IMR-90 (cell line): ENCODE measurements around the gene PTPN5. TPM values are rescaled to one million over a fixed set of nuclear protein-coding genes. Genes with fewer than 3 reads are reported as not detected.

ENCODE experiments used
- ATAC-seq: fragments of 200-7000 bp; cut with Tn5 transposase; 2 replicates; pipeline ENCODE4 v1.9.1; 2020; ENCODE audit warnings: low read depth, mild to moderate bottlenecking, moderate library complexity
- BruUV-seq: library from RNA; stranded (reverse); fragments of 400-500 nt; replicated peaks from 2 replicates; lab custom pipeline; 2021; lab: Mats Ljungman, UMichigan
- CTCF ChIA-PET: fragments of 300-600 bp; formaldehyde crosslinking; extraction: SDS; loops from one replicate; lab custom pipeline; 2021; ENCODE audit warnings: antibody characterized with exemption; lab: Yijun Ruan, JAX
- POLR2A ChIA-PET: fragments of 300-600 bp; sonication (Branson Sonifier 250); formaldehyde crosslinking; loops from one replicate; lab custom pipeline; 2022; ENCODE audit warnings: antibody characterized with exemption; ENCODE audit not compliant: unreplicated experiment; lab: Charles Lee
- DNase-seq: peaks from one replicate; pipeline ENCODE4 v3.0.0; 2013
- H2AFZ ChIP-seq: replicated peaks from 2 replicates; pipeline ENCODE3; 2013; ENCODE audit warnings: low read length, mild to moderate bottlenecking; ENCODE audit not compliant: poor library complexity
- H2AK5ac ChIP-seq: 2 replicates; pipeline ENCODE4 v1.6.1; 2013; ENCODE audit warnings: low read depth, low read length, inconsistent platforms
- H2AK9ac ChIP-seq: replicated peaks from 2 replicates; pipeline ENCODE3; 2013; ENCODE audit warnings: mild to moderate bottlenecking, low read depth, low read length, moderate library complexity; ENCODE audit not compliant: poor library complexity
- H2BK120ac ChIP-seq: 2 replicates; pipeline ENCODE4 v1.6.1; 2013; ENCODE audit warnings: low read depth, low read length, inconsistent platforms
- H2BK15ac ChIP-seq: 3 replicates; pipeline ENCODE4 v1.6.1; 2013; ENCODE audit warnings: low read depth, low read length, inconsistent platforms
- H2BK20ac ChIP-seq: 2 replicates; pipeline ENCODE4 v1.6.1; 2013; ENCODE audit warnings: low read depth, mild to moderate bottlenecking, inconsistent platforms, low read length, moderate library complexity
- H2BK5ac ChIP-seq: 2 replicates; pipeline ENCODE4 v1.6.1; 2013; ENCODE audit warnings: mild to moderate bottlenecking, low read depth, low read length, inconsistent platforms; ENCODE audit not compliant: poor library complexity, severe bottlenecking
- H3K14ac ChIP-seq: replicated peaks from 2 replicates; pipeline ENCODE4 v1.6.1; 2013; ENCODE audit warnings: low read depth, low read length, inconsistent platforms
- H3K18ac ChIP-seq: 2 replicates; pipeline ENCODE4 v1.6.1; 2013; ENCODE audit warnings: low read depth, low read length, control low read depth
- H3K23ac ChIP-seq: 2 replicates; pipeline ENCODE4 v1.6.1; 2013; ENCODE audit warnings: low read depth, low read length, inconsistent platforms
- H3K27ac ChIP-seq: 2 replicates; pipeline ENCODE4 v1.5.1; 2013; ENCODE audit warnings: mild to moderate bottlenecking, control low read depth, low read length; ENCODE audit not compliant: insufficient read depth
- H3K27me3 ChIP-seq: 2 replicates; pipeline ENCODE4 v1.6.1; 2013; ENCODE audit warnings: low read length; ENCODE audit not compliant: control insufficient read depth, insufficient read depth
- H3K36me3 ChIP-seq: 2 replicates; pipeline ENCODE4 v1.6.1; 2013; ENCODE audit warnings: low read length, mixed read lengths; ENCODE audit not compliant: control insufficient read depth, insufficient read depth
- H3K4ac ChIP-seq: 2 replicates; pipeline ENCODE4 v1.6.1; 2013; ENCODE audit warnings: low read depth, low read length, inconsistent platforms
- H3K4me1 ChIP-seq: 2 replicates; pipeline ENCODE4 v1.6.1; 2013; ENCODE audit warnings: low read length, mixed read lengths; ENCODE audit not compliant: control insufficient read depth, insufficient read depth
- H3K4me2 ChIP-seq: 2 replicates; pipeline ENCODE4 v1.6.1; 2013; ENCODE audit warnings: low read depth, mild to moderate bottlenecking, control low read depth, low read length, moderate library complexity
- H3K4me3 ChIP-seq: 2 replicates; pipeline ENCODE4 v1.5.1; 2013; ENCODE audit warnings: low read depth, mild to moderate bottlenecking, control low read depth, low read length, moderate library complexity; ENCODE audit not compliant: insufficient read depth
- H3K56ac ChIP-seq: 2 replicates; pipeline ENCODE4 v1.6.1; 2013; ENCODE audit warnings: low read length, inconsistent platforms; ENCODE audit not compliant: insufficient read depth; ENCODE audit errors: extremely low read depth
- H3K79me1 ChIP-seq, 2 experiments: 2 replicates each; pipeline ENCODE4 v1.6.1; 2013; ENCODE audit warnings: low read length in 2 of 2, inconsistent platforms in 1 of 2, low read depth in 1 of 2
- H3K9ac ChIP-seq: 2 replicates; pipeline ENCODE4 v1.6.1; 2013; ENCODE audit warnings: low read depth, low read length, control low read depth
- H3K9me1 ChIP-seq: 2 replicates; pipeline ENCODE4 v1.6.1; 2013; ENCODE audit warnings: low read length, inconsistent platforms; ENCODE audit not compliant: insufficient read depth
- H3K9me3 ChIP-seq: 2 replicates; pipeline ENCODE4 v1.6.1; 2013; ENCODE audit warnings: low read length; ENCODE audit not compliant: control insufficient read depth, insufficient read depth
- H4K20me1 ChIP-seq: 2 replicates; pipeline ENCODE4 v1.6.1; 2013; ENCODE audit warnings: low read length, inconsistent platforms; ENCODE audit not compliant: insufficient read depth
- H4K5ac ChIP-seq: 2 replicates; pipeline ENCODE4 v1.6.1; 2013; ENCODE audit warnings: mild to moderate bottlenecking, low read depth, low read length, control low read depth
- H4K8ac ChIP-seq, 2 experiments: 2 replicates each; pipeline ENCODE4 v1.6.1; 2013; ENCODE audit warnings: low read depth in 2 of 2, low read length in 2 of 2, control low read depth in 1 of 2, inconsistent platforms in 1 of 2
- H4K91ac ChIP-seq: 2 replicates; pipeline ENCODE4 v1.6.1; 2013; ENCODE audit warnings: low read depth, low read length, inconsistent platforms; ENCODE audit not compliant: insufficient read depth
- BHLHE40 ChIP-seq: fragments of 150-350 bp; IDR thresholded peaks from 2 replicates; pipeline ENCODE4 v1.6.1; 2016; ENCODE audit warnings: mild to moderate bottlenecking, low read depth, low read length
- CEBPB ChIP-seq: IDR thresholded peaks from 2 replicates; pipeline ENCODE4 v1.6.1; 2012; ENCODE audit warnings: low read depth, low read length, improper control_type of control experiment
- CHD1 ChIP-seq: IDR thresholded peaks from 2 replicates; pipeline ENCODE4 v1.6.1; 2012; ENCODE audit warnings: low read depth, low read length, improper control_type of control experiment
- CTCF ChIP-seq: conservative IDR thresholded peaks from 2 replicates; pipeline ENCODE4 v1.5.1; 2012; ENCODE audit warnings: mild to moderate bottlenecking, low read depth, low read length, improper control_type of control experiment
- ELK1 ChIP-seq: fragments of 150-350 bp; IDR thresholded peaks from 2 replicates; pipeline ENCODE4 v1.6.1; 2016; ENCODE audit warnings: low read depth, mild to moderate bottlenecking, low read length, moderate library complexity, borderline replicate concordance
- FOS ChIP-seq: fragments of 150-350 bp; IDR thresholded peaks from 2 replicates; pipeline ENCODE4 v1.6.1; 2016; ENCODE audit warnings: low read depth, low read length
- MAFK ChIP-seq: IDR thresholded peaks from 2 replicates; pipeline ENCODE4 v1.6.1; 2012; ENCODE audit warnings: low read depth, low read length, improper control_type of control experiment
- MAZ ChIP-seq: IDR thresholded peaks from 2 replicates; pipeline ENCODE4 v1.6.1; 2012; ENCODE audit warnings: low read depth, mild to moderate bottlenecking, low read length, improper control_type of control experiment, moderate library complexity, borderline replicate concordance
- MXI1 ChIP-seq: IDR thresholded peaks from 2 replicates; pipeline ENCODE4 v1.6.1; 2012; ENCODE audit warnings: low read depth, mild to moderate bottlenecking, low read length, moderate library complexity, borderline replicate concordance
- NFE2L2 ChIP-seq: fragments of 150-350 bp; IDR thresholded peaks from 2 replicates; pipeline ENCODE4 v1.6.1; 2016; ENCODE audit warnings: low read depth, mild to moderate bottlenecking, low read length
- POLR2A ChIP-seq: IDR thresholded peaks from 2 replicates; pipeline ENCODE4 v1.6.1; 2012; ENCODE audit warnings: mild to moderate bottlenecking, low read depth, low read length
- RAD21 ChIP-seq: IDR thresholded peaks from 2 replicates; pipeline ENCODE4 v1.6.1; 2012; ENCODE audit warnings: low read length, improper control_type of control experiment
- RCOR1 ChIP-seq: IDR thresholded peaks from 2 replicates; pipeline ENCODE4 v1.6.1; 2012; ENCODE audit warnings: mild to moderate bottlenecking, low read length, improper control_type of control experiment; ENCODE audit not compliant: insufficient replicate concordance
- RFX5 ChIP-seq: IDR thresholded peaks from 2 replicates; pipeline ENCODE4 v1.8.0; 2012; ENCODE audit warnings: low read depth, mild to moderate bottlenecking, low read length, moderate library complexity
- SMC3 ChIP-seq: fragments of 150-350 bp; IDR thresholded peaks from 2 replicates; pipeline ENCODE4 v1.6.1; 2016; ENCODE audit warnings: low read depth, mild to moderate bottlenecking, antibody characterized with exemption, low read length, moderate library complexity
- USF2 ChIP-seq: fragments of 150-350 bp; IDR thresholded peaks from 2 replicates; pipeline ENCODE4 v1.6.1; 2017; ENCODE audit warnings: mild to moderate bottlenecking, antibody characterized with exemption, low read length, low read depth
- WGBS, 2 experiments: methylation state at CpG; one replicate each; pipeline versions ENCODE4 v1.1.5 to v1.1.7; 2013; ENCODE audit warnings: missing lambda C conversion rate in 2 of 2; ENCODE audit not compliant: insufficient read length in 1 of 2; ENCODE audit errors: extremely low coverage in 2 of 2; 5-methylcytosine and 5-hydroxymethylcytosine counted together
- dilution Hi-C: fragments of 300-500 bp; cut with HindIII; formaldehyde crosslinking; loops from one replicate; pipeline ENCODE4 v1.14.3; 2018; ENCODE audit warnings: low sequenced_read_pairs; ENCODE audit not compliant: unreplicated experiment
- in situ Hi-C: fragments of 300-500 bp; cut with MboI; formaldehyde crosslinking; loops from 3 replicates; pipeline ENCODE4 v1.14.3; 2019; ENCODE audit warnings: low sequenced_read_pairs, inconsistent platforms, mixed read lengths
- intact Hi-C: fragments of 100-400 bp; cut with micrococcal nuclease; formaldehyde crosslinking; loops from 2 replicates; pipeline ENCODE4 v1.10.0; 2022
- polyA plus RNA-seq, 3 experiments: library from polyadenylated mRNA; depleted of rRNA; stranded (reverse); fragments of >200 nt; gene quantifications; 2 replicates each; pipeline ENCODE4 v1.2.3, GENCODE V29; 2012; ENCODE audit warnings: low replicate concordance in 1 of 3
- total RNA-seq: library from RNA; depleted of rRNA; stranded (reverse); fragments of >200 nt; gene quantifications from 2 replicates; pipeline ENCODE4 v1.2.3, GENCODE V29; 2012

Gene PTPN5
- total and polyA plus RNA-seq, 2 of the 4 experiments (the other 2 are of a cell fraction) = not detected

GRCh38 chr11:18739685-18740084 lies 51.9 kb downstream of the PTPN5 start:
- intact Hi-C loops = no loop called here
- H3K9me1 ChIP-seq = no peaks in the 10 kb centered on the region
- H3K79me1 ChIP-seq = no peaks in the 10 kb centered on the region
- no peak overlapping the region for H2BK5ac ChIP-seq
- H3K9ac ChIP-seq = no peak overlapping the region
- ATAC-seq = no peak
- no peak for DNase-seq
- in situ Hi-C loops = loop anchor here (25.0 kb wide), 1 partner anchor 202 kb away; the partner anchor contains the start of gene TSG101
- ChIA-PET POLR2A (no interaction called here), CTCF (interaction anchor here (1.0 to 1.1 kb wide), 3 partner anchors 12 to 25 kb away, joined by 3 to 5 read pairs (median 3); no protein-coding TSS in a partner anchor)
- H4K8ac ChIP-seq = no peak overlapping the region
- no peak overlapping the region for H3K4me2 ChIP-seq
- no peak overlapping the region for H4K5ac ChIP-seq
- no CpG with 5 or more reads among the region's 4 CpGs for WGBS, 2 experiments
- H3K23ac ChIP-seq = no peak overlapping the region
- dilution Hi-C loops = no loop called here
- H3K14ac ChIP-seq = no peak overlapping the region
- TF ChIP-seq CEBPB (no peak), RCOR1 (no peak), CTCF (no peak), MXI1 (no peak), ELK1 (no peak), SMC3 (no peak), RAD21 (no peak), MAFK (no peak), NFE2L2 (no peak), BHLHE40 (no peak), MAZ (no peak), POLR2A (no peak), RFX5 (no peak), USF2 (no peak), FOS (no peak), CHD1 (no peak)
- H2AK9ac ChIP-seq = no peak overlapping the region
- H3K4ac ChIP-seq = no peak overlapping the region
- BruUV-seq = no TSS peak
- H3K36me3 ChIP-seq = no peaks in the 10 kb centered on the region
- H3K4me1 ChIP-seq = no peaks in the 10 kb centered on the region
- no peak overlapping the region for H3K27ac ChIP-seq
- H2BK20ac ChIP-seq = no peak overlapping the region
- no peak overlapping the region for H2BK15ac ChIP-seq
- peaks cover 15% of the 10 kb centered on the region for H3K27me3 ChIP-seq
- no peak overlapping the region for H2AFZ ChIP-seq
- no peak overlapping the region for H4K91ac ChIP-seq
- no peak overlapping the region for H3K56ac ChIP-seq
- no peak overlapping the region for H2AK5ac ChIP-seq
- H4K20me1 ChIP-seq = no peaks in the 10 kb centered on the region
- H2BK120ac ChIP-seq = no peak overlapping the region
- no peaks in the 10 kb centered on the region for H3K9me3 ChIP-seq
- H3K4me3 ChIP-seq = no peak overlapping the region
- no peak overlapping the region for H3K18ac ChIP-seq
